GM10248 (cell line): ENCODE measurements around the gene KIF16B.

Source experiments
- CTCF ChIA-PET: fragments of 300-600 bp; sonication (Branson Sonifier 250); formaldehyde crosslinking; extraction: SDS; loops from one replicate; lab custom pipeline; 2021; ENCODE audit warnings: antibody characterized with exemption; lab: Yijun Ruan, JAX
- POLR2A ChIA-PET: fragments of 350-650 bp; sonication (Branson Sonifier 250); formaldehyde crosslinking; extraction: SDS; loops from one replicate; lab custom pipeline; 2020; ENCODE audit warnings: antibody characterized with exemption; lab: Yijun Ruan, JAX
- DNase-seq: peaks from one replicate; pipeline ENCODE4 v3.0.0; 2012; ENCODE audit errors: extremely low spot score
- TF ChIP-seq, protein P1 (sequence below): IDR thresholded peaks from 2 replicates; pipeline ENCODE4 v1.5.1; 2012; ENCODE audit warnings: mild to moderate bottlenecking, low read depth; ENCODE audit errors: extremely low read depth, missing control alignments, control extremely low read depth

KIF16B gene

DNA sequence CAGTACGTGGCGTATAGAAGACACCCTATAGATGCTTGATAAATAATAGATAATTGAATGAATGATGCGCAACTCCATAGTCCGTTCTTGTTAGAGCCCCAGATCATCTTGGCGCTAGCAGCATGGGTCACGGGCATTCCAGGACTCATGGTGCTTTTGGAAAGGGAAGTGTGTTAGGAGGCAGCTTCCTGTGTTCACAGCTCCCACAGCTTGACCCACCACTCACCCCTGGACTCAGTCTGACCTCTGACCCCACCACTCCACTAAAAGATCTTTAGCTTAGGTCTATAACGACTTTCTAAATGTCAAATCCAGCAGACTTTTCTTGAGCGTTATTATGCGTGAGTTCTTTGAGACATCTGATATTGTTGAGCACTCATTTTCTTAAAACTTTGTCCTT, 35.8 kb upstream of the KIF16B start:
- ChIA-PET CTCF (interaction anchor here (0.7 kb wide), 1 partner anchor 9 kb away, joined by 3 read pairs; no protein-coding TSS in a partner anchor), POLR2A (no interaction called here)

DNA sequence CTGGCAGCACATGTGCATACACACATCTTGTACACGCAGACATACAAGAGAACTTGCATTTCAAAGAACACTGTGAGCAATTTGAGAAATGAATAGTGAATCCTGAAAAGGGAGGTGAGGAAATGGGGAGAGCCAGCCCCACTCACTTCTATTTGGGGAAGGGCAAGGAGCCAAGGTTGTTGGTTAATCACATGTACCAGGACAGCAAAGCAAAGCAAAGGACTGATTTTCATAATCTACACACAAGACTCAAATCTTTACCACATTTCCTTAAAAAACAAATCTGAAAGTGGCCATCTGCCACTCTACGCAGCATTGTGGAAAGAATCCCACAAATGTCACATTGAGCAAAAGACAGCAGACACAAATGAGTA, 35.0 kb upstream of the KIF16B start:
- DNase-seq: no peak
- TF ChIP-seq, protein P1, sequence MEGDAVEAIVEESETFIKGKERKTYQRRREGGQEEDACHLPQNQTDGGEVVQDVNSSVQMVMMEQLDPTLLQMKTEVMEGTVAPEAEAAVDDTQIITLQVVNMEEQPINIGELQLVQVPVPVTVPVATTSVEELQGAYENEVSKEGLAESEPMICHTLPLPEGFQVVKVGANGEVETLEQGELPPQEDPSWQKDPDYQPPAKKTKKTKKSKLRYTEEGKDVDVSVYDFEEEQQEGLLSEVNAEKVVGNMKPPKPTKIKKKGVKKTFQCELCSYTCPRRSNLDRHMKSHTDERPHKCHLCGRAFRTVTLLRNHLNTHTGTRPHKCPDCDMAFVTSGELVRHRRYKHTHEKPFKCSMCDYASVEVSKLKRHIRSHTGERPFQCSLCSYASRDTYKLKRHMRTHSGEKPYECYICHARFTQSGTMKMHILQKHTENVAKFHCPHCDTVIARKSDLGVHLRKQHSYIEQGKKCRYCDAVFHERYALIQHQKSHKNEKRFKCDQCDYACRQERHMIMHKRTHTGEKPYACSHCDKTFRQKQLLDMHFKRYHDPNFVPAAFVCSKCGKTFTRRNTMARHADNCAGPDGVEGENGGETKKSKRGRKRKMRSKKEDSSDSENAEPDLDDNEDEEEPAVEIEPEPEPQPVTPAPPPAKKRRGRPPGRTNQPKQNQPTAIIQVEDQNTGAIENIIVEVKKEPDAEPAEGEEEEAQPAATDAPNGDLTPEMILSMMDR: no peak
- ChIA-PET CTCF (no interaction called here), POLR2A (no interaction called here)

More for the DNA sequence above, 35.8 kb upstream of the KIF16B start:
- DNase-seq: no peak
- TF ChIP-seq, protein P1: no peak

DNA sequence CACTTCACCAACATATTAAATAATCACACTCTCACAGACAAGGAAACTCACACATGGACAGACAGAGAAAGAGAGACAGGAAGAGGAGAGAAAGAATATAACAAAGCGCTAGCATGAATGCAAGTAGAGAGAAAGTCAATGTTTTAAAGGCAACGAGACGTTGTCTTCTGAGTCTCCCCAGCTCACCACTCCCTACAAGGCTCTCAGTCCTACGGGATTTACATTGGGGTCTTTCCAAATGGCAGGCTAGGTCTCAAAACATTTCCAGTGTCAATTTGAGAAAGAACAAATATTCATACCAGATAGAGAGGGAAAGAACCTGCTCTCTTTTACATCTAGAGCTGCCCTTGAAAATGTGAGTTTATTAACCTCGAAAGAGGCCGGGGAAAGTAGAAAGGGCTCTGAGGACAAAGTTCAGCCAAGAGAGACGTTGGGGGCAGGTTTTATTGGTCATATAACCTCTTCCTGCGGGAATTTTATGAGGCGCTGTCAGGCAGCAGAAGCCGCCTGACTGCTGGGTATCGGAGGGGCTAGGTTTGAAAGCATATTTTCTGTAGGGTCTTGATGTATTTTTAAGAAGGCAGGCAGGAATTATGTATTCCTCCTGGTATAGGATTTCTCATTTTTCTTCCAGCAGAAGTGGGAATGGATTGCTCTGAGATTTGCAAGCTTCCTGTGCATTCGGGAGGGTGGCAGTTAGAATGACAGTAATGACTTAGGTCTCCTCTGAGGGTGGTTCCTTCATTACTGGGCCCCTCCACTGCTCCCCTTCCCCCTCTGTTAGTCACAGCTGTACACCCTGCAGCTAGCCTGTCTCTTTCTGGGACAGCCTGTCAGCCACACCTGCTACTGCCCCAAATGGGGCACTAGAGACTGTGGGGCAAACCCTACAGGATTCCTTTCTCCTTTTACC, 34.4 kb upstream of the KIF16B start:
- ChIA-PET CTCF (interaction anchor here (0.6 kb wide), 1 partner anchor 1432 kb away, joined by 3 read pairs; no protein-coding TSS in a partner anchor), POLR2A (no interaction called here)
- no peak for DNase-seq
- TF ChIP-seq, protein P1: no peak

DNA sequence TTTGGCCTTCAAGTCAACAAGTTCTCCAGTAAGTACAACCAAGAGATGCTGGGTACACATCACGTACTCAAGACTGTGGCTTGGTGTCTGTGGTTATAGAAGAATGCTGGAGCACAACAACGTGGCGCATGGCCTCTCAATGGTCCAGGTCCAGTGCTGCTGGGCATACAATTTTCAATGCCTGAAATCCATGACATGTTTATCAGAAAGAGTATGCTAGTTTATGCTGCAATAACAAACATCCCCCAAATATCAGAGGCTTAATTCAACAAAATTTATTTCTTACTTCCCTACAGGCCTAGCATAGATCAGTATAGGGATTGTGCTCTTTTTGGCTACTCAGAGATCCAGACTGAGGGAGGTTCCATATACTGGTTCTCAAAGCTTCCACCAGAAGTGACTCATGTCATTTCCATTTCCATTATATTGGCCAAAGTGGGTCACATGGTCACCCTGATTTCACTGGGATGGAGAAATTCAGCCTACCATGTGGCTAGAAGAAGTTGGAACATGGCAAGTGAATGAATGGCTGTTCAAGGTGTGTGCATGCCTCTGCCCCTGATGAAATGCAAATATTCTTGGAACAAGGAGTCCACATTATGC, 33.3 kb upstream of the KIF16B start:
- ChIA-PET POLR2A (no interaction called here), CTCF (no interaction called here)
- TF ChIP-seq, protein P1: no peak
- no peak for DNase-seq

DNA sequence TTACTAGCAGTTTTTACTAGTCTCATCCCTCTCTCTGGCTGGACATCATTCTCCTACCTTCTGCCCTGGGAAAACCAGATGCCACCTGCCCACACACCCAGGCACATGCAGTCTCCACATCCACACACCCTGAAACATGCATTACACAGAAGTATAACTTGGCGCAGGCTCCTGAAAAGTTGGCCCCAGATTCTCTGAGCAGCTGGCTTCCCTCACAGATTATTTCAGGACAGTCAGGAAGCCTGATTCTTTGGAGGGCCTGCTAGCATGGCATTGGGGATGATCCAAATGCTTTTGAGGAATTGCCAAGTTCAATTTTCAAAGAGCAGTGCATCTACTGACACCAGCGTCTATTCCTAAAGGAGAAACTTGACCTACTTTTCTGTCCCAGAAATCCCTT, 27.8 kb upstream of the KIF16B start:
- POLR2A ChIA-PET: no interaction called here
- DNase-seq: no peak
- CTCF ChIA-PET: interaction anchor here (1.2 to 1.3 kb wide), 2 partner anchors 8 to 11 kb away, joined by 3 read pairs; no protein-coding TSS in a partner anchor
- TF ChIP-seq, protein P1: no peak

DNA sequence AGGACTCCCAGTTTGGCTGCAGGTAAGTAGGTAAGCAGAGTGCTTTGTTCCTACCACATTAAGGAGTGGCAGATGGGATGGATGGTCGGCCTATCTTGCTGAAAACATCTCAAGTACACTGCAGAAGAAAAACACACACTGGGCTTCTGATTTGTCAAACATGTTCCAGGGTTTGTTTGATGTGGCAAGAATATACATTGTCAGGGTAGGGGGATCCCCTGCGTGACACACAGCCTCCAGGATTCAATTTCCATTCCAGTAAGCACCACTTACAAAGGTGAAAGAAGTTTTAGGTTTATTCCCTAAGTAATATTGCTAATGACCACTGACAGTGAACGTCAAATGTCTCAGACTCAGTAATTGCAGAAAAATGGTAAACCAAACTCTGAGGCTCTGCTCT, 26.0 kb upstream of the KIF16B start:
- no peak for DNase-seq

More for the DNA sequence above, 26.0 kb upstream of the KIF16B start:
- ChIA-PET POLR2A (interaction anchor here (0.7 kb wide), 1 partner anchor 1784 kb away, joined by 12 read pairs; no protein-coding TSS in a partner anchor), CTCF (no interaction called here)
- TF ChIP-seq, protein P1: no peak
